Naive thymus-derived CD4-positive, alpha-beta T cell (primary cell): ENCODE measurements around the gene MICAL3. TPM values are rescaled to one million over a fixed set of nuclear protein-coding genes. Genes with fewer than 3 reads are reported as not detected.
A peak's percentile ranks its signal among the peaks of the same experiment; 100 is the strongest.
"Not testable (repeated sequence)": the region's sequence is repeated elsewhere in the genome, so short reads cannot be mapped to it uniquely, and the experiment has no call there.

Source experiments
- ATAC-seq: fragments of 150-1000 bp; cut with Tn5 transposase; 2 replicates; pipeline ENCODE4 v1.10.0; 2021; ENCODE audit warnings: mild to moderate bottlenecking, moderate library complexity
- CTCF ChIA-PET: fragments of 350-600 bp; sonication (Branson Sonifier 250); formaldehyde crosslinking; loops from one replicate; lab custom pipeline; 2021; ENCODE audit warnings: antibody characterized with exemption; lab: Charles Lee
- POLR2A ChIA-PET: fragments of 350-600 bp; sonication (Branson Sonifier 250); formaldehyde crosslinking; loops from one replicate; lab custom pipeline; 2021; ENCODE audit warnings: antibody characterized with exemption, inconsistent platforms; lab: Charles Lee
- DNase-seq, 9 donors: peaks; one replicate each; pipeline versions ENCODE4 v3.0.0 to v3.0.0-alpha.2; 2020 to 2022; ENCODE audit warnings: mixed read lengths in 1 of 9
- H3K27ac ChIP-seq: one replicate; pipeline ENCODE4 v1.7.0; 2013; ENCODE audit warnings: mild to moderate bottlenecking, low read depth, low read length, moderate library complexity
- H3K27me3 ChIP-seq, 2 donors: one replicate each; pipeline ENCODE4 v1.7.0; 2013; ENCODE audit warnings: low read length in 2 of 2, mild to moderate bottlenecking in 2 of 2, moderate library complexity in 2 of 2; ENCODE audit not compliant: control insufficient read depth in 2 of 2, insufficient read depth in 2 of 2
- H3K36me3 ChIP-seq, 3 experiments: 1 replicate in 2 of 3; 2 replicates in 1 of 3; pipeline ENCODE4 v1.7.0; 2013; ENCODE audit warnings: low read length in 3 of 3, mild to moderate bottlenecking in 3 of 3, moderate library complexity in 1 of 3; ENCODE audit not compliant: insufficient read depth in 3 of 3, control insufficient read depth in 2 of 3
- H3K4me1 ChIP-seq, 2 donors: one replicate each; pipeline ENCODE4 v1.7.0; 2013; ENCODE audit warnings: low read length in 2 of 2, mild to moderate bottlenecking in 2 of 2, moderate library complexity in 1 of 2; ENCODE audit not compliant: control insufficient read depth in 2 of 2, insufficient read depth in 2 of 2
- H3K4me3 ChIP-seq: 2 replicates; pipeline ENCODE4 v1.7.0; 2013; ENCODE audit warnings: mild to moderate bottlenecking, low read length
- H3K9me3 ChIP-seq, 3 experiments: 1 replicate in 2 of 3; 2 replicates in 1 of 3; pipeline ENCODE4 v1.7.0; 2013; ENCODE audit warnings: low read length in 3 of 3; ENCODE audit not compliant: control insufficient read depth in 2 of 3
- H3K27ac Mint-ChIP-seq, 9 donors: one replicate each; pipeline ENCODE4 v1.8.0; 2020 to 2022; ENCODE audit warnings: mixed read lengths in 9 of 9, mild to moderate bottlenecking in 8 of 9, moderate library complexity in 5 of 9, inconsistent platforms in 2 of 9
- H3K27me3 Mint-ChIP-seq, 5 donors: one replicate each; pipeline ENCODE4 v1.8.0; 2021 to 2022; ENCODE audit warnings: mixed read lengths in 5 of 5, mild to moderate bottlenecking in 1 of 5
- H3K36me3 Mint-ChIP-seq, 5 donors: one replicate each; pipeline ENCODE4 v1.8.0; 2020 to 2022; ENCODE audit warnings: mixed read lengths in 5 of 5, mild to moderate bottlenecking in 3 of 5, inconsistent platforms in 1 of 5
- H3K4me1 Mint-ChIP-seq, 7 donors: one replicate each; pipeline ENCODE4 v1.8.0; 2020 to 2022; ENCODE audit warnings: mixed read lengths in 7 of 7, mild to moderate bottlenecking in 3 of 7, inconsistent platforms in 1 of 7
- H3K4me3 Mint-ChIP-seq, 10 donors: one replicate each; pipeline ENCODE4 v1.8.0; 2020 to 2022; ENCODE audit warnings: mild to moderate bottlenecking in 10 of 10, mixed read lengths in 10 of 10, moderate library complexity in 6 of 10, inconsistent platforms in 2 of 10
- H3K9me3 Mint-ChIP-seq, 11 donors: one replicate each; pipeline ENCODE4 v1.8.0; 2020 to 2022; ENCODE audit warnings: mixed read lengths in 11 of 11, mild to moderate bottlenecking in 4 of 11, inconsistent platforms in 1 of 11, moderate library complexity in 1 of 11
- intact Hi-C, 2 donors: fragments of 100-400 bp; cut with micrococcal nuclease; formaldehyde crosslinking; loops; one replicate each; pipeline ENCODE4 v1.15.1; 2023
- polyA plus RNA-seq, 2 donors: library from polyadenylated mRNA; unstranded; fragments of 300-500 nt; fragmentation: Illumina TruSeq; gene quantifications; one replicate each; pipeline ENCODE4 v1.2.3, GENCODE V29; 2021
- total RNA-seq, 6 experiments: library from RNA in 5 of 6; stranded (reverse) in 5 of 6; gene quantifications; 1 replicate in 5 of 6; 2 replicates in 1 of 6; pipeline ENCODE4 v1.2.3 and lab custom pipeline; 2021 to 2026

Gene MICAL3
- total and polyA plus RNA-seq, 7 experiments from 2014 or later = 0.28 to 43.9 (median 11.4) TPM

- no peaks in the 10 kb centered on the region for H3K36me3 Mint-ChIP-seq
- H3K27ac Mint-ChIP-seq = no peak overlapping the region
- intact Hi-C loops = no loop called here
- no peak overlapping the region for H3K4me3 Mint-ChIP-seq
- H3K9me3 Mint-ChIP-seq = peaks cover 0 to 3% (median 0%) of the 10 kb centered on the region in 11 donors
- ATAC-seq = no peak
- no peak overlapping the region for H3K4me3 ChIP-seq
- H3K4me1 Mint-ChIP-seq = peaks cover 0 to 7% (median 0%) of the 10 kb centered on the region in 7 donors
- ChIA-PET CTCF (no interaction called here), POLR2A (no interaction called here)
- H3K36me3 ChIP-seq = no peaks in the 10 kb centered on the region
- H3K27ac ChIP-seq = no peak overlapping the region
- H3K9me3 ChIP-seq = no peaks in the 10 kb centered on the region
- H3K4me1 ChIP-seq = no peaks in the 10 kb centered on the region
- no peaks in the 10 kb centered on the region for H3K27me3 ChIP-seq
- DNase-seq = no peak
- peaks cover 0 to 10% (median 4%) of the 10 kb centered on the region in 5 donors for H3K27me3 Mint-ChIP-seq
Measured at GRCh38 chr22:18056161-18056666, 31.9 kb upstream of the MICAL3 start.

- H3K27me3 Mint-ChIP-seq = peaks cover 0 to 9% (median 4%) of the 10 kb centered on the region in 5 donors
- no peaks in the 10 kb centered on the region for H3K36me3 Mint-ChIP-seq
- Histone ChIP-seq H3K36me3 (no peaks in the 10 kb centered on the region), H3K9me3 (no peaks in the 10 kb centered on the region), H3K27me3 (no peaks in the 10 kb centered on the region), H3K4me1 (no peaks in the 10 kb centered on the region), H3K27ac (no peak overlapping the region), H3K4me3 (no peak overlapping the region)
- intact Hi-C loops = no loop called here
- H3K9me3 Mint-ChIP-seq = peaks cover 0 to 3% (median 0%) of the 10 kb centered on the region in 11 donors
- H3K27ac Mint-ChIP-seq = peak overlapping the region in 1 of 9 donors; percentile 81
- CTCF ChIA-PET = no interaction called here
- DNase-seq = no peak
- H3K4me1 Mint-ChIP-seq = peaks cover 0 to 7% (median 0%) of the 10 kb centered on the region in 7 donors
- no peak for ATAC-seq
- no peak overlapping the region for H3K4me3 Mint-ChIP-seq
- POLR2A ChIA-PET = no interaction called here
Measured at GRCh38 chr22:18055619-18056160, 31.3 kb upstream of the MICAL3 start.

GRCh38 chr22:18053216-18053946 lies 29.0 kb upstream of the MICAL3 start:
- CTCF ChIA-PET, H3K9me3 ChIP-seq, H3K36me3 Mint-ChIP-seq, H3K4me1 Mint-ChIP-seq, H3K4me1 ChIP-seq, DNase-seq, H3K4me3 Mint-ChIP-seq, H3K27me3 ChIP-seq, H3K27ac Mint-ChIP-seq, intact Hi-C loops, H3K36me3 ChIP-seq, ATAC-seq, POLR2A ChIA-PET, H3K27ac ChIP-seq, H3K4me3 ChIP-seq, H3K9me3 Mint-ChIP-seq, H3K27me3 Mint-ChIP-seq: not testable (repeated sequence)

GRCh38 chr22:18051113-18051512 lies 26.8 kb upstream of the MICAL3 start:
- H3K9me3 ChIP-seq, intact Hi-C loops, H3K9me3 Mint-ChIP-seq, H3K4me1 Mint-ChIP-seq, H3K4me1 ChIP-seq, H3K27ac ChIP-seq, POLR2A ChIA-PET, ATAC-seq, H3K36me3 Mint-ChIP-seq, H3K27me3 ChIP-seq, DNase-seq, H3K4me3 ChIP-seq, CTCF ChIA-PET, H3K4me3 Mint-ChIP-seq, H3K36me3 ChIP-seq, H3K27me3 Mint-ChIP-seq, H3K27ac Mint-ChIP-seq: not testable (repeated sequence)

GRCh38 chr22:18050065-18050464 lies 25.7 kb upstream of the MICAL3 start:
- no peak overlapping the region for H3K27ac Mint-ChIP-seq
- ChIA-PET CTCF (no interaction called here), POLR2A (no interaction called here)
- H3K4me1 ChIP-seq = no peaks in the 10 kb centered on the region
- H3K9me3 ChIP-seq = no peaks in the 10 kb centered on the region
- H3K36me3 ChIP-seq = no peaks in the 10 kb centered on the region
- intact Hi-C loops = no loop called here
- peaks cover 0 to 2% (median 0%) of the 10 kb centered on the region in 11 donors for H3K9me3 Mint-ChIP-seq
- ATAC-seq (no peak), DNase-seq (no peak)
- no peak overlapping the region for H3K27ac ChIP-seq
- no peaks in the 10 kb centered on the region for H3K27me3 ChIP-seq
- no peak overlapping the region for H3K4me3 ChIP-seq
- no peaks in the 10 kb centered on the region for H3K36me3 Mint-ChIP-seq
- H3K4me3 Mint-ChIP-seq = no peak overlapping the region
- H3K4me1 Mint-ChIP-seq = peaks cover 0 to 4% (median 0%) of the 10 kb centered on the region in 7 donors
- H3K27me3 Mint-ChIP-seq = peaks cover 0 to 6% (median 4%) of the 10 kb centered on the region in 5 donors

GRCh38 chr22:18048441-18048898 lies 24.1 kb upstream of the MICAL3 start:
- intact Hi-C loops = no loop called here
- DNase-seq (no peak), ATAC-seq (no peak)
- Histone ChIP-seq H3K27me3 (no peaks in the 10 kb centered on the region), H3K27ac (no peak overlapping the region), H3K4me1 (no peaks in the 10 kb centered on the region), H3K9me3 (no peaks in the 10 kb centered on the region), H3K36me3 (no peaks in the 10 kb centered on the region), H3K4me3 (no peak overlapping the region)
- Mint-ChIP-seq H3K36me3 (no peaks in the 10 kb centered on the region), H3K4me1 (peaks cover 0 to 4% (median 0%) of the 10 kb centered on the region in 7 donors), H3K27me3 (peaks cover 0 to 10% (median 4%) of the 10 kb centered on the region in 5 donors), H3K9me3 (no peaks in the 10 kb centered on the region), H3K27ac (no peak overlapping the region), H3K4me3 (peak overlapping the region in 1 of 10 donors; percentile 16)
- ChIA-PET CTCF (no interaction called here), POLR2A (no interaction called here)
